Measurements from ENCODE around the gene EPC2. TPM values are rescaled to one million over a fixed set of nuclear protein-coding genes. Genes with fewer than 3 reads are reported as not detected.
"Not testable (repeated sequence)": the region's sequence is repeated elsewhere in the genome, so short reads cannot be mapped to it uniquely, and the experiment has no call there.

Gene EPC2
- total RNA-seq, 2 experiments from 2014 or later, result 12.8 to 26.3 TPM

- peak; percentile 81 for TF ChIP-seq CTCF (conservative IDR thresholded peaks at IDR 0.05; ENCODE audit: low read length)
- TF ChIP-seq EZH2phosphoT487 (IDR thresholded peaks at IDR 0.05; ENCODE audit: borderline replicate concordance, low read depth, low read length), result no peak
- ChIA-PET POLR2A (interaction anchor here (0.7 kb wide), 1 partner anchor 711 kb away, joined by 3 read pairs; no protein-coding TSS in a partner anchor), CTCF (ENCODE audit: unreplicated experiment) (no interaction called here)
- H3K79me2 ChIP-seq (ENCODE audit: insufficient read depth, low read depth, low read length), result peaks cover 85% of the 10 kb centered on the region
- no TSS peak for BruUV-seq (replicated peaks)
- no peaks in the 10 kb centered on the region for H3K9me2 ChIP-seq (ENCODE audit: insufficient read depth, low read length)
- intact Hi-C loops (cut with micrococcal nuclease; ENCODE audit: unreplicated experiment), result no loop called here
- DNase-seq (ENCODE audit: low spot score), result peak; percentile 46
- H3K36me3 ChIP-seq (ENCODE audit: insufficient read depth, low read length), result no peaks in the 10 kb centered on the region
- peaks cover 10% of the 10 kb centered on the region; the same call in 1 of the 2 replicates for H3K9me3 ChIP-seq (ENCODE audit: low read length)
- H3K4me3 ChIP-seq (ENCODE audit: low read depth, low read length, poor library complexity, severe bottlenecking), result no peak overlapping the region
- H3K27ac ChIP-seq (ENCODE audit: low read depth, low read length, poor library complexity, severe bottlenecking), result no peak overlapping the region
- no peak overlapping the region for H3K4me2 ChIP-seq (ENCODE audit: low read length)
- H3K4me1 ChIP-seq (ENCODE audit: insufficient read depth, low read length, poor library complexity, severe bottlenecking), result no peaks in the 10 kb centered on the region
- H2AFZ ChIP-seq (ENCODE audit: low read length), result no peak overlapping the region
- H4K20me1 ChIP-seq (ENCODE audit: insufficient read depth, low read length), result peaks cover 18% of the 10 kb centered on the region; the same call in 1 of the 2 replicates
These were observed 29.8 kb downstream of the EPC2 start for GRCh38 chr2:148674063-148675020.

GRCh38 chr2:148675708-148676107 is 31.2 kb downstream of the EPC2 start:
- no peak for DNase-seq (ENCODE audit: low spot score)
- peaks cover 12% of the 10 kb centered on the region; the same call in 1 of the 2 replicates for H4K20me1 ChIP-seq (ENCODE audit: insufficient read depth, low read length)
- no peak overlapping the region for H3K4me2 ChIP-seq (ENCODE audit: low read length)
- no peaks in the 10 kb centered on the region for H3K9me2 ChIP-seq (ENCODE audit: insufficient read depth, low read length)
- H3K4me3 ChIP-seq (ENCODE audit: low read depth, low read length, poor library complexity, severe bottlenecking), result no peak overlapping the region
- H3K9me3 ChIP-seq (ENCODE audit: low read length), result peaks cover 10% of the 10 kb centered on the region; the same call in 1 of the 2 replicates
- H3K4me1 ChIP-seq (ENCODE audit: insufficient read depth, low read length, poor library complexity, severe bottlenecking), result no peaks in the 10 kb centered on the region
- no TSS peak for BruUV-seq (replicated peaks)
- TF ChIP-seq EZH2phosphoT487 (IDR thresholded peaks at IDR 0.05; ENCODE audit: borderline replicate concordance, low read depth, low read length) (no peak), CTCF (conservative IDR thresholded peaks at IDR 0.05; ENCODE audit: low read length) (no peak)
- H2AFZ ChIP-seq (ENCODE audit: low read length), result no peak overlapping the region
- intact Hi-C loops (cut with micrococcal nuclease; ENCODE audit: unreplicated experiment), result no loop called here
- peaks cover 84% of the 10 kb centered on the region for H3K79me2 ChIP-seq (ENCODE audit: insufficient read depth, low read depth, low read length)
- ChIA-PET POLR2A (interaction anchor here (0.6 to 1.2 kb wide), 3 partner anchors 11 to 57 kb away, joined by 3 to 7 read pairs (median 4); no protein-coding TSS in a partner anchor), CTCF (ENCODE audit: unreplicated experiment) (no interaction called here)
- H3K36me3 ChIP-seq (ENCODE audit: insufficient read depth, low read length), result no peaks in the 10 kb centered on the region
- no peak overlapping the region for H3K27ac ChIP-seq (ENCODE audit: low read depth, low read length, poor library complexity, severe bottlenecking)

GRCh38 chr2:148678302-148679179 is 34.0 kb downstream of the EPC2 start:
- H3K4me2 ChIP-seq (ENCODE audit: low read length); H3K27ac ChIP-seq (ENCODE audit: low read depth, low read length, poor library complexity, severe bottlenecking); DNase-seq (ENCODE audit: low spot score); CTCF ChIA-PET (ENCODE audit: unreplicated experiment); BruUV-seq (replicated peaks); H3K9me2 ChIP-seq (ENCODE audit: insufficient read depth, low read length); H3K36me3 ChIP-seq (ENCODE audit: insufficient read depth, low read length); H2AFZ ChIP-seq (ENCODE audit: low read length); H3K4me3 ChIP-seq (ENCODE audit: low read depth, low read length, poor library complexity, severe bottlenecking); intact Hi-C loops (cut with micrococcal nuclease; ENCODE audit: unreplicated experiment); H3K9me3 ChIP-seq (ENCODE audit: low read length); H3K4me1 ChIP-seq (ENCODE audit: insufficient read depth, low read length, poor library complexity, severe bottlenecking): not testable (repeated sequence)
- Histone ChIP-seq H3K79me2 (ENCODE audit: insufficient read depth, low read depth, low read length) (peaks cover 78% of the 10 kb centered on the region), H4K20me1 (ENCODE audit: insufficient read depth, low read length) (peaks cover 16% of the 10 kb centered on the region; the same call in 1 of the 2 replicates)
- POLR2A ChIA-PET, result interaction anchor here (0.6 to 1.3 kb wide), 2 partner anchors 10 to 20 kb away, joined by 3 to 5 read pairs; no protein-coding TSS in a partner anchor
